Neural progenitor cell (in vitro differentiated cells): Measurements from ENCODE around the gene TNFRSF25.

Experiments used
- CTCF ChIP-seq: fragments of 200-600 bp; sonication (generic); IDR thresholded peaks from 2 replicates; pipeline ENCODE4 v1.5.1; 2017; ENCODE audit warnings: antibody characterized with exemption, mild to moderate bottlenecking
- EZH2 ChIP-seq: fragments of 200-600 bp; sonication (generic); IDR thresholded peaks from 2 replicates; pipeline ENCODE4 v1.6.1; 2017; ENCODE audit warnings: antibody characterized with exemption, mild to moderate bottlenecking, moderate library complexity

GRCh38 chr1:6447818-6448748, 17.9 kb downstream of the TNFRSF25 start:
- TF ChIP-seq CTCF (peak; percentile 21), EZH2 (no peak)
